ENCODE measurements around the gene PPTC7.

The PPTC7 gene

GRCh38 chr12:110498984-110499706, 84.0 kb downstream of the PPTC7 start:
- H3K27ac ChIP-seq: no peak overlapping the region
- TF ChIP-seq CTCF (conservative IDR thresholded peaks at IDR 0.05): no peak
